Measurements from ENCODE around the gene RORB. TPM values are rescaled to one million over a fixed set of nuclear protein-coding genes. Genes with fewer than 3 reads are reported as not detected.

Gene RORB
- total RNA-seq, 4 donors from 2014 or later: under 0.01 to 0.66 (median 0.49) TPM

DNA sequence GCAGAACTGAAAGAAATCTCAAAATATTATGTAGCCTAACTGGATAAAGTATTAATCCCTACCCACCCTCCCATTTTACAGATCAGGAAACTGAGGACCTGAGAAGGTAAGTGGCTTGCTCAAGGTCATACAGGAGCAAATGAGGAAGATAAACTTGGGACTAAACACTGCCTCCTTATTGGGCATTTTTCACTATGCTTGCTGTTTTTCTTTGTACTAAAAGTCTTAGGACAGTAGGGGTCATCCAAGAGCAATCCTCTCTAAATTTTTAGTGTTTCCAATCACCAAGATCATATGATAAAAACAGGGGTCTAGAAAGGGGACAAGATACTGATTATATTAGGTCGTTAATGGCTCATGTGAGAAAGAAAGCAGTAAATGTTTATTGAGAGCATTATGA lies 80.8 kb downstream of the RORB start:
- H3K9me3 ChIP-seq: no peaks in the 10 kb centered on the region
- 40% methylated on average over 1 of the region's 1 CpG for WGBS
- intact Hi-C loops (cut with DNase I): no loop called here
- H3K27me3 ChIP-seq: no peaks in the 10 kb centered on the region
- H3K4me3 ChIP-seq: no peak overlapping the region
- no peak for DNase-seq (ENCODE audit: extremely low spot score)
- H3K36me3 ChIP-seq: no peaks in the 10 kb centered on the region
- TF ChIP-seq EP300 (IDR thresholded peaks at IDR 0.05) (no peak), CTCF (IDR thresholded peaks at IDR 0.05) (no peak), POLR2A (IDR thresholded peaks at IDR 0.05; ENCODE audit: low read depth) (no peak), POLR2AphosphoS5 (IDR thresholded peaks at IDR 0.05) (no peak)
- H3K27ac ChIP-seq (replicated peaks in 1 of 4): no peak overlapping the region
- no peaks in the 10 kb centered on the region for H3K4me1 ChIP-seq

- Histone ChIP-seq H3K27ac (replicated peaks in 1 of 4) (no peak overlapping the region), H3K4me1 (no peaks in the 10 kb centered on the region), H3K9me3 (no peaks in the 10 kb centered on the region), H3K36me3 (no peaks in the 10 kb centered on the region), H3K27me3 (no peaks in the 10 kb centered on the region), H3K4me3 (no peak overlapping the region)
- intact Hi-C loops (cut with DNase I): no loop called here
- DNase-seq (ENCODE audit: extremely low spot score): no peak
- no peak for TF ChIP-seq EP300 (IDR thresholded peaks at IDR 0.05)
- no peak for TF ChIP-seq CTCF (IDR thresholded peaks at IDR 0.05)
- no peak for TF ChIP-seq POLR2A (IDR thresholded peaks at IDR 0.05; ENCODE audit: low read depth)
- no peak for TF ChIP-seq POLR2AphosphoS5 (IDR thresholded peaks at IDR 0.05)
- 90% methylated on average over 5 of the region's 5 CpGs for WGBS
These were observed 92.4 kb downstream of the RORB start for GRCh38 chr9:74589576-74589975.

DNA sequence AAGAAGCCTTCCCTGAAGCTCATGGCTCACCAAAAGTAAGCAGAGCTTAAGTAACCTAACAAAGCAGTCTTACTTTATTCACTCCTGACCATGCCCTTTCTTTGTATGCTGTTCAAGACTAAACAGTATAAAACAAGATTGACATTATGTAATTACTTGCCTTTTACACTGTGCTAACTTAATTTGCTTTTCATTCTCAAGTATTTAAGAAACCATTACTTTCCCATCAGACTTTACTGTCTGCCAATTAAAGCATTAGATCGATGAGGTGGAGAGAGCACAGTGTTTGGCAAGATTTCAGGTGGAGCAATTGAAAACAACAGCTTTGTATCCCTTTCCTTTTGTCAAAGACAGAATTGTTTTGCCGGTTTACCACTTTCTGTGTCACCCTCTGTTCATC lies 98.2 kb downstream of the RORB start:
- H3K4me3 ChIP-seq: no peak overlapping the region
- H3K27me3 ChIP-seq: no peaks in the 10 kb centered on the region
- DNase-seq (ENCODE audit: extremely low spot score): no peak
- 46% methylated on average over 2 of the region's 2 CpGs for WGBS
- intact Hi-C loops (cut with DNase I): no loop called here
- H3K36me3 ChIP-seq: no peaks in the 10 kb centered on the region
- no peak for TF ChIP-seq POLR2AphosphoS5 (IDR thresholded peaks at IDR 0.05)
- no peak for TF ChIP-seq CTCF (IDR thresholded peaks at IDR 0.05)
- no peak for TF ChIP-seq POLR2A (IDR thresholded peaks at IDR 0.05; ENCODE audit: low read depth)
- TF ChIP-seq EP300 (IDR thresholded peaks at IDR 0.05): no peak
- no peaks in the 10 kb centered on the region for H3K9me3 ChIP-seq
- H3K27ac ChIP-seq (replicated peaks in 1 of 4): no peak overlapping the region
- H3K4me1 ChIP-seq: no peaks in the 10 kb centered on the region

GRCh38 chr9:74598874-74599273 lies 101.7 kb downstream of the RORB start:
- intact Hi-C loops (cut with DNase I): no loop called here
- TF ChIP-seq EP300 (IDR thresholded peaks at IDR 0.05): no peak
- TF ChIP-seq POLR2AphosphoS5 (IDR thresholded peaks at IDR 0.05): no peak
- no peak for TF ChIP-seq CTCF (IDR thresholded peaks at IDR 0.05)
- TF ChIP-seq POLR2A (IDR thresholded peaks at IDR 0.05; ENCODE audit: low read depth): no peak
- H3K4me1 ChIP-seq: no peaks in the 10 kb centered on the region
- H3K27ac ChIP-seq (replicated peaks in 1 of 4): no peak overlapping the region
- no peaks in the 10 kb centered on the region for H3K9me3 ChIP-seq
- no peak for DNase-seq (ENCODE audit: extremely low spot score)
- H3K4me3 ChIP-seq: no peak overlapping the region
- 83% methylated on average over 3 of the region's 3 CpGs for WGBS
- no peaks in the 10 kb centered on the region for H3K36me3 ChIP-seq
- H3K27me3 ChIP-seq: no peaks in the 10 kb centered on the region

DNA sequence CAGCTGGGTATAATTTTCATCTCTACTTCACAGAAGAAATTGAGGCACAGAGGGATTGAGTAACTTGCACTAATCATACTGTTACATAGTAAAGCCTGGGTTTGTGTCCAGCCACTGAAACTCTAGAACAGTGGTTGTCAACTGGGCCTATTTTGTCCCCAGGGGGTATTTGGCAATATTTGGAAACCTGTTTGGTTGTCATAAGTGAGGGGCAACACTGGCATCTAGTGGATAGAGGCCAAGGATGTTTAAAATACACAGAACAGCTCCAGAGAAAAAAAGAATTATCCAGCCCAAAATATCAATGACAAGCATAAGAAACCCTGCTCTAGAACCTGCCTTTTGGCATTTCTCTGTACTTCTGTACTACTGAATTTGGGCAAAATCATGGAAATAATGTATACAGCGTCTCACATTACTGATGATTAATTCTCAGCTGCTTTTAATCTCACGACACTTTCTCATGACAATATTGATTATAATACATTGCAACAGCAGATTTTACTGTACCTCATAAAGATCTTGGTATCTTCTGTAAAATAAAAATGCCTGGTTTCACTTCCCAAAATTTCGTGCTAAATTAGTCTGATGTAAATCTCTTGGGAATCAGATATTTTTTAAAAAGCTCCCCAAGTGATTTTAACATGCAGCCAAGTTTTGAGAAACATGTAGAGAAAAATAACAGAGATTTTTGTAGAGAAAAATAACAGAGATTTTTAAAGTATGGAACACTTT lies 112.7 kb downstream of the RORB start:
- intact Hi-C loops (cut with DNase I): no loop called here
- TF ChIP-seq POLR2A (IDR thresholded peaks at IDR 0.05; ENCODE audit: low read depth) (no peak), POLR2AphosphoS5 (IDR thresholded peaks at IDR 0.05) (no peak), CTCF (IDR thresholded peaks at IDR 0.05) (no peak), EP300 (IDR thresholded peaks at IDR 0.05) (no peak)
- Histone ChIP-seq H3K9me3 (no peaks in the 10 kb centered on the region), H3K36me3 (no peaks in the 10 kb centered on the region), H3K27me3 (peaks cover 0 to 4% (median 0%) of the 10 kb centered on the region in 4 donors), H3K4me3 (no peak overlapping the region), H3K27ac (replicated peaks in 1 of 4) (no peak overlapping the region), H3K4me1 (no peaks in the 10 kb centered on the region)
- WGBS: 46% methylated on average over 3 of the region's 3 CpGs
- DNase-seq (ENCODE audit: extremely low spot score): no peak
